Islet of Langerhans (tissue), 1 donor: ENCODE data around the gene MTFR1L.
A peak's percentile ranks its signal among the peaks of the same experiment; 100 is the strongest.

Source experiments
- FAIRE-seq: peaks from one replicate; lab custom pipeline; 2011; peaks lifted over from hg19 to GRCh38; lab: Jason Lieb, UNC

The MTFR1L gene

GRCh38 chr1:25863486-25864262, 43.9 kb downstream of the MTFR1L start:
- no peak for FAIRE-seq

- FAIRE-seq = no peak
Observed at GRCh38 chr1:25864434-25864833, 44.7 kb downstream of the MTFR1L start.

- no peak for FAIRE-seq
Observed at GRCh38 chr1:25866288-25866687, 46.5 kb downstream of the MTFR1L start.

- peak; percentile 65 for FAIRE-seq
Observed at GRCh38 chr1:25867210-25867991, 47.6 kb downstream of the MTFR1L start.

- FAIRE-seq = no peak
Observed at GRCh38 chr1:25869909-25870606, 50.3 kb downstream of the MTFR1L start.

- no peak for FAIRE-seq
Observed at GRCh38 chr1:25870614-25871013, 50.9 kb downstream of the MTFR1L start.

GRCh38 chr1:25871086-25871703, 51.4 kb downstream of the MTFR1L start:
- no peak for FAIRE-seq

- FAIRE-seq = no peak
Observed at GRCh38 chr1:25871704-25872494, 52.1 kb downstream of the MTFR1L start.

GRCh38 chr1:25872713-25873112, 53.0 kb downstream of the MTFR1L start:
- FAIRE-seq = no peak

- FAIRE-seq = no peak
Observed at GRCh38 chr1:25873120-25873519, 53.4 kb downstream of the MTFR1L start.

GRCh38 chr1:25874209-25874608, 54.5 kb downstream of the MTFR1L start:
- no peak for FAIRE-seq

- no peak for FAIRE-seq
Observed at GRCh38 chr1:25874635-25875153, 54.9 kb downstream of the MTFR1L start.

- no peak for FAIRE-seq
Observed at GRCh38 chr1:25875154-25875855, 55.6 kb downstream of the MTFR1L start, which contains the start of gene PAQR7. TSS of gene PAQR7 (minus strand) at chr1:25875708. CDS start at chr1:25863839, 11,869 bp downstream.

GRCh38 chr1:25875856-25876692, 56.3 kb downstream of the MTFR1L start:
- FAIRE-seq = no peak

GRCh38 chr1:25876693-25877077, 56.9 kb downstream of the MTFR1L start:
- no peak for FAIRE-seq

GRCh38 chr1:25877155-25877554, 57.4 kb downstream of the MTFR1L start:
- no peak for FAIRE-seq

GRCh38 chr1:25878690-25879089, 58.9 kb downstream of the MTFR1L start:
- FAIRE-seq = no peak

GRCh38 chr1:25879675-25880074, 59.9 kb downstream of the MTFR1L start:
- no peak for FAIRE-seq

- FAIRE-seq = no peak
Observed at GRCh38 chr1:25880518-25880917, 60.8 kb downstream of the MTFR1L start.

GRCh38 chr1:25881266-25881665, 61.5 kb downstream of the MTFR1L start:
- FAIRE-seq = no peak
